HG03135 (cell line): ENCODE results near the gene EHD1.
A peak's percentile ranks its signal among the peaks of the same experiment; 100 is the strongest.
"Not testable (repeated sequence)": the region's sequence is repeated elsewhere in the genome, so short reads cannot be mapped to it uniquely, and the experiment has no call there.

ENCODE experiments used
- ATAC-seq: cut with Tn5 transposase; IDR thresholded peaks from one replicate; pipeline ENCODE4 v1.9.1; 2021; ENCODE audit warnings: mild to moderate bottlenecking, moderate library complexity; ENCODE audit not compliant: unreplicated experiment

The EHD1 gene

GRCh38 chr11:64859542-64860414, 18.6 kb downstream of the EHD1 start:
- ATAC-seq, result peak; percentile 71

GRCh38 chr11:64858467-64859263, 19.8 kb downstream of the EHD1 start:
- ATAC-seq, result no peak

- no peak for ATAC-seq
These were observed 20.9 kb downstream of the EHD1 start for GRCh38 chr11:64857485-64857884.

GRCh38 chr11:64856382-64857227, 21.8 kb downstream of the EHD1 start:
- no peak for ATAC-seq

GRCh38 chr11:64855596-64856304, 22.7 kb downstream of the EHD1 start:
- no peak for ATAC-seq

- ATAC-seq, result no peak
These were observed 23.6 kb downstream of the EHD1 start for GRCh38 chr11:64854534-64855502.

GRCh38 chr11:64854157-64854533, 24.3 kb downstream of the EHD1 start:
- ATAC-seq, result no peak

GRCh38 chr11:64853709-64854108, 24.7 kb downstream of the EHD1 start:
- no peak for ATAC-seq

- ATAC-seq, result no peak
These were observed 25.5 kb downstream of the EHD1 start for GRCh38 chr11:64852804-64853509.

- peak; percentile 10 for ATAC-seq
These were observed 26.5 kb downstream of the EHD1 start for GRCh38 chr11:64851831-64852351.

GRCh38 chr11:64850979-64851567, 27.3 kb downstream of the EHD1 start:
- peak; percentile 53 for ATAC-seq

GRCh38 chr11:64849598-64850356, 28.6 kb downstream of the EHD1 start:
- no peak for ATAC-seq

GRCh38 chr11:64848826-64849597, 29.4 kb downstream of the EHD1 start:
- no peak for ATAC-seq

- no peak for ATAC-seq
These were observed 30.1 kb downstream of the EHD1 start for GRCh38 chr11:64848214-64848825.

GRCh38 chr11:64846998-64847666, 31.3 kb downstream of the EHD1 start:
- ATAC-seq, result no peak

GRCh38 chr11:64845776-64846129, 32.7 kb downstream of the EHD1 start:
- ATAC-seq, result not testable (repeated sequence)
